NCI-H187 (cell line): Measurements from ENCODE around the gene ITPRID1.

Experiments used
- DNase-seq, 2 experiments: peaks; one replicate each; lab custom pipeline; 2025; lab: John Stamatoyannopoulos, UW

Gene ITPRID1

DNA sequence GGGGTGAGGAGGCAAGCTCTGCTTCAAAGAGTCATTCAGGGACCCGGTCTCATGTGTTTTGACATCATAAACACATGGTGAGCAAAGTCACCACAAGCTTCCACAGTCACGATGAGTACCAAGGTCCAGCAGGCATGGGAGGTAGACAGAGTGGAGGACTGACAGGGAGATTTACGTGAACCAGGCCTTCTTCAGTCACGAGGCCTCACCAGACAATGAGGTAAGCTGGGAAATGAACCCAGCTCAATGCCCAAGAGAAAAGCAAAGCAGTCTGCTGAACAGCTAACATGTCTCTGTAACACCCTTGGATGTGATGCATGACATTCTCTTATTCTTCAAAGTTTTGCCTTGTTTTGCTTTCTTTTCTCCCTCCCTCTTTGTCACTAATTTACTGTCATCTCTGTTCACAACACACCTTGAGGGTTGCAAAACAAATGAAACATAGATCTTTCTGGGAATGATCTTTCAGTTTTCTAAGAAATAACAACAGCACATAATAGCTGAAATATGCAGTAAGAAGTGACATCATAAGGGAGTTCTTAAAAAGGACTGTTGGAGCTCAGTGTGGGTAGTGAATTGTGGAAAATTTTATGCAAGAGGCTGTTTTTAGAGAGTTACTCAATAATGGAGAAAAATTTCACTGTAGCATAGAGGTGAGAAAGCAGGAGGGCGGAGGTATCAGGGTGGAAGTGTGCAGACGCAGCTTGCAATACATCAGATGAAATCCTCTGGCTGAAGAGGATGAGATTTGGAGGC is 182.1 kb downstream of the ITPRID1 start:
- DNase-seq, result no peak

DNA sequence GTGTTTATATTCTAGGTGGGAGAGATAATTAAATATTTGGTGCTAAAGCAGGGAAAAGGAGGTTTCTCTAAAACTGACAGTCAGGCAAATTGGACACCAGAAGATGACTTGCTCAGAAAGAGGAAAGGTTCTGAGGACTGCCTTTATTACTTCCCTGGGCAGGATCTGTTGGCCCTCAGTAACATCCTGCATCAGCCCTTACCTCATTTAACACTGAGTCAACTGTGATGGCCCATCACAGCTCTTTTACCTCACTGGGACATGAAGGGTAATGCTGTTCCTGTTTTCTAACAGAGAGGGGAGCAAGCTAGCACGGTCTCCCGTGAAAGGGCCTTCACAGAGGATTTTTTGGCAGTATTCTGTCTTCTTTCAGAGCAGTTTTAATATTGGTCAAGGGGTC is 185.2 kb downstream of the ITPRID1 start:
- no peak for DNase-seq

DNA sequence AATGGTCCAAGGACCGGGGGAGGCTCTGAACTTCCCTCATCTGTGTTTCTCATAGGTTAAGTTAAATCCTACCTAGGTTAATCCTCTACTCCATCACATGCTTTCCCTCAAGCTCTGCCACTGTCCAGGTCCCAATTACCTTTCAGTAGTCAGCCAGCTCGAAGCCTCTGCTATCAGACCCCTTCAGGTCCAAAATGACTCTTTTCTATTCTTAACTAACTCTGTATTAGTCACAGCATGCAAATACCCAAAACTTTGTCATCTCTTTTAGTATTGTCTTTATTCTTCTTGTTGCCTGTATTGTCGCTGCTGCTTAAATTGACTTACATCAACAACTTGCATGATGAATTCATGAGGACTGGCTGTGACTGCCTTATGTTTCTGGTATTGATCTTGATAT is 188.5 kb downstream of the ITPRID1 start:
- no peak for DNase-seq

DNA sequence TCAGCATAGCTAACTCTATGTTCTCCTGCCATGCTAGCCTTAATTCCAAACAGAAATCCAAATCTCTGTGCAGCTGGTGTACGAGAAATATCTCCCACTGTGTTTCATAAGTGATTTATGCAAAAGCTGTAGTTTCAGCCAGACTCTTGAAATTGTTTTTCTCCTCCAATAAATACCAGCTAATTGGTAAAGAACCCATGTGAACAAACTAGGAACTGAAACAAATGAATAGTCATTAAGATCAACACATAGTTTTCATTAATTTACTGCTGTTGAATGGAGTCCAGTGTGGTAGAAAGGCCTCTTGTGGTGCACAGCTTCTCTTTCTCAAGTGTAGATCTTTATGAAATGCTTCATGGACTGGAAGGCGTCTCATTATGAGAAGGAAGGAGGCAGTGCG is 191.5 kb downstream of the ITPRID1 start:
- DNase-seq, result no peak

DNA sequence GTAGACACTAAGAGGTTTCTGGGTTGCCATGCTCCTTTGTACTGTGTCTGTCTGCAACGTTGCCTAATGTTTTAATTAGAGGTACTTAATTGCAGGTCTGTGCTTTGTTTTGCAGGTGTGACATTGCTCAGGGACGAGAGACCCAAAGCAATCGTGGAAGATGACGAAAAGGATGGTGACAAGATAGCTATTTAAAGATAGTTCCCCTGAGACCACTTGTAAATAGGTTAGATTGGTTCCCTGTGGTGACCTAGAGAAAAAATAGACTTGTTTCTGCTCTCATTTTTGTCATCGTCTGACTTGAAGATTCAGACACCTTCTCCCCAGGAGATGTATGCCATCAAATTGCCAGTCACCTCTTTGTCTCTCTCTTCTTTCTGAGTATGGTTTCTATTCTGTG is 193.2 kb downstream of the ITPRID1 start:
- no peak for DNase-seq
